ENCODE data around the gene SYP. TPM values are rescaled to one million over a fixed set of nuclear protein-coding genes. Genes with fewer than 3 reads are reported as not detected.

Gene SYP
- total and polyA plus RNA-seq, 9 of the 15 experiments (the other 6 are each of a cell fraction or from before 2014, with no cell fraction given) = 0.48 to 5.1 (median 2.6) TPM

- peak; percentile 42 for TF ChIP-seq CTCFL (IDR thresholded peaks at IDR 0.05; ENCODE audit: borderline replicate concordance, insufficient read depth, low read depth, low read length, poor library complexity, severe bottlenecking)
- TF ChIP-seq ADNP (tag; IDR thresholded peaks at IDR 0.05) = no peak
- no peak for TF ChIP-seq ILK (tag; IDR thresholded peaks at IDR 0.05; ENCODE audit: borderline replicate concordance, low read depth)
- peak; percentile 76 for TF ChIP-seq POLR2G (IDR thresholded peaks at IDR 0.05; ENCODE audit: low read depth, low read length)
- TF ChIP-seq GATAD2B (IDR thresholded peaks at IDR 0.05; ENCODE audit: borderline replicate concordance) = no peak
- no peak for TF ChIP-seq ZNF445 (CRISPR knock-in tag; IDR thresholded peaks at IDR 0.05; ENCODE audit: low read depth)
- TF ChIP-seq THRB (CRISPR knock-in tag; conservative IDR thresholded peaks at IDR 0.05) = 0 out of 2 replicates have a peak, but pooled peaks have one; percentile 19
- TF ChIP-seq ZNF318 (IDR thresholded peaks at IDR 0.05; ENCODE audit: borderline replicate concordance in 1 of 2, low read depth in 1 of 2) = no peak
- TF ChIP-seq BRD4 (IDR thresholded peaks at IDR 0.05) = no peak
- no peak for TF ChIP-seq PBX2 (CRISPR knock-in tag; IDR thresholded peaks at IDR 0.05; ENCODE audit: low read depth)
- TF ChIP-seq PBX2 (tag; conservative IDR thresholded peaks at IDR 0.05; ENCODE audit: low read depth) = no peak
These were observed 24.3 kb downstream of the SYP start (continued) for GRCh38 chrX:49175435-49176274.
